Fibroblast of lung (primary cell): ENCODE results near the gene ASAP3. TPM values are rescaled to one million over a fixed set of nuclear protein-coding genes. Genes with fewer than 3 reads are reported as not detected.

Experiments used
- DNase-seq, 2 donors: peaks; one replicate each; pipeline versions ENCODE4 v3.0.0 to v3.0.0-alpha.2; 2010; ENCODE audit warnings: low read depth in 2 of 2
- H2AFZ ChIP-seq: 2 replicates; pipeline ENCODE4 v1.5.1; 2012; ENCODE audit warnings: low read length, control low read depth, inconsistent platforms
- H3K27ac ChIP-seq: 2 replicates; pipeline ENCODE4 v1.5.1; 2011; ENCODE audit warnings: low read length, control low read depth; ENCODE audit not compliant: insufficient read depth
- H3K27me3 ChIP-seq: 2 replicates; pipeline ENCODE4 v1.5.1; 2011; ENCODE audit warnings: mild to moderate bottlenecking, low read length; ENCODE audit not compliant: control insufficient read depth, insufficient read depth
- H3K36me3 ChIP-seq: 2 replicates; pipeline ENCODE4 v1.5.1; 2011; ENCODE audit warnings: low read length; ENCODE audit not compliant: control insufficient read depth, insufficient read depth
- H3K4me1 ChIP-seq: 2 replicates; pipeline ENCODE4 v1.5.1; 2011; ENCODE audit warnings: low read length; ENCODE audit not compliant: control insufficient read depth, insufficient read depth; ENCODE audit errors: extremely low read depth
- H3K4me2 ChIP-seq: 2 replicates; pipeline ENCODE4 v1.5.1; 2011; ENCODE audit warnings: low read length, control low read depth; ENCODE audit not compliant: insufficient read depth; ENCODE audit errors: extremely low read depth
- H3K4me3 ChIP-seq, 4 experiments: fragments of 200-600 bp in 1 of 4; sonication (generic) in 1 of 4; replicated peaks in 1 of 4; 2 replicates each; pipeline ENCODE4 v1.5.1; 2011 to 2016; ENCODE audit warnings: low read length in 4 of 4, low read depth in 3 of 4, mild to moderate bottlenecking in 3 of 4, control low read depth in 2 of 4, inconsistent platforms in 1 of 4, mixed read lengths in 1 of 4; ENCODE audit not compliant: insufficient read depth in 1 of 4; ENCODE audit errors: control extremely low read depth in 1 of 4
- H3K79me2 ChIP-seq: 2 replicates; pipeline ENCODE4 v1.5.1; 2012; ENCODE audit warnings: mild to moderate bottlenecking, low read length, inconsistent platforms; ENCODE audit not compliant: control insufficient read depth, insufficient read depth
- H3K9ac ChIP-seq: 2 replicates; pipeline ENCODE4 v1.5.1; 2011; ENCODE audit warnings: mild to moderate bottlenecking, low read length, control low read depth; ENCODE audit not compliant: insufficient read depth
- H3K9me3 ChIP-seq: 2 replicates; pipeline ENCODE4 v1.5.1; 2012; ENCODE audit warnings: low read depth, low read length; ENCODE audit not compliant: control insufficient read depth, insufficient read depth
- H4K20me1 ChIP-seq: 2 replicates; pipeline ENCODE4 v1.5.1; 2011; ENCODE audit warnings: low read length; ENCODE audit not compliant: control insufficient read depth, insufficient read depth; ENCODE audit errors: extremely low read depth
- EZH2 ChIP-seq: IDR thresholded peaks from 2 replicates; pipeline ENCODE4 v1.5.1; 2012; ENCODE audit warnings: low read length, control low read depth, mild to moderate bottlenecking; ENCODE audit errors: missing control alignments
- polyA plus RNA-seq, 2 donors: library from polyadenylated mRNA; depleted of rRNA in 1 of 2; stranded (reverse) in 1 of 2; unstranded in 1 of 2; fragments of >200 nt; gene quantifications; 2 replicates each; pipeline ENCODE4 v1.2.1, GENCODE V29; 2011 to 2012; ENCODE audit warnings: missing spikeins in 1 of 2
- total RNA-seq: library from RNA; depleted of rRNA; stranded (reverse); fragments of >200 nt; gene quantifications from 2 replicates; pipeline ENCODE4 v1.2.1, GENCODE V29; 2014
- TF ChIP-seq, protein P1 (sequence below), 2 donors: IDR thresholded peaks in 1 of 2; conservative IDR thresholded peaks in 1 of 2; 1 replicate in 1 of 2; 2 replicates in 1 of 2; pipeline ENCODE4 v1.5.1; 2011 to 2012; ENCODE audit warnings: low read length in 2 of 2, control low read depth in 1 of 2, inconsistent platforms in 1 of 2, low read depth in 1 of 2, mild to moderate bottlenecking in 1 of 2

ASAP3 gene
- total and polyA plus RNA-seq, 2 donors (not counting 1 experiment from before 2014, with no cell fraction given) = 14.2 to 73.2 TPM

DNA sequence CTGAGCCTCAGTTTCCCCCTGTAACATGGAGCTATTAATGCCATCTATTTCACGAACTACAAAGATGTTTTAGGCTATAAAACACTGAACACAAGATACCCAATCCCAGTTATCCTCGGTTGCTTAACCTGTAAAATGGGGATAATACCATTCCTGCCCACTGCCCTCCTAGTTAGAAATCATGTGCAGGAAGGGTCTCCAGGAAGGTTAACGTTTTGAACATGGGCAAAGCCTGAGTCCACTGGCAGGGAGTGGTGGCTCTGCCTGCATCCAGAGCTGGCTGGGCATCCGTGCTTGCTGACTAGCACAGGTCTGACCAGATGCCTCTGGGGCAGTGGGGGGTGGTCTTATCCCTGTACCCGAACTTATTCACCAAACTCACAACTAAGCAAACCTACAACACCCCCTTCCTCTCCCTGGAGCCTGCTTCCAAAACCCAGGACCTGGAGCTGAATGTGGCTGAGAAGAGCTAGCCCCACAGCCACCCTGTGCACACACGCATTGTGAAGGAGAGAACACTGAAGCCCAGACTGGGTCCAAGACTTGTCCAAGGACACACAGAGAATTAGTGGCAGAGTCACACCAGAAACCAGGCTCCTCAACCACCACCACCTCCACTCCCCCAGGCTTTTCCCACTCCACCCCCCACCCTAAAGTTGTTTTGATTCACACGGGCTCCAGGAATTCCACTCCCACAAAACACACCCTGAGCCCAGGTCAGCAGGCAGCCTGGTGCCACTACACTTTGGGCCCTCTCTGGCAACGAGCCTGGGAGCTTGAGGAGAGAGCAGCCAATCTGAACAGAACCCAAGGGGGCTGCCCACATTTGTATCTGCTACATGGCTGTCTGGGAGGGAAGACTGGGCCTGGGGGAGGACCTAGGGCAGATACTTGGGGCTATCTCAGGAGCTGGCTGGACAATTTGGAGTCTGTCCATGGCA lies 45.4 kb upstream of the ASAP3 start:
- Histone ChIP-seq H3K27me3 (no peaks in the 10 kb centered on the region), H3K36me3 (no peaks in the 10 kb centered on the region), H3K79me2 (no peaks in the 10 kb centered on the region), H4K20me1 (no peaks in the 10 kb centered on the region), H3K4me3 (peak overlapping the region in 2 of 4 experiments; percentile 60 to 65), H3K9me3 (no peaks in the 10 kb centered on the region), H3K27ac (no peak overlapping the region), H3K4me1 (peaks cover 14% of the 10 kb centered on the region), H2AFZ (no peak overlapping the region), H3K9ac (no peak overlapping the region), H3K4me2 (peak overlapping the region; percentile 91)
- TF ChIP-seq, protein P1, sequence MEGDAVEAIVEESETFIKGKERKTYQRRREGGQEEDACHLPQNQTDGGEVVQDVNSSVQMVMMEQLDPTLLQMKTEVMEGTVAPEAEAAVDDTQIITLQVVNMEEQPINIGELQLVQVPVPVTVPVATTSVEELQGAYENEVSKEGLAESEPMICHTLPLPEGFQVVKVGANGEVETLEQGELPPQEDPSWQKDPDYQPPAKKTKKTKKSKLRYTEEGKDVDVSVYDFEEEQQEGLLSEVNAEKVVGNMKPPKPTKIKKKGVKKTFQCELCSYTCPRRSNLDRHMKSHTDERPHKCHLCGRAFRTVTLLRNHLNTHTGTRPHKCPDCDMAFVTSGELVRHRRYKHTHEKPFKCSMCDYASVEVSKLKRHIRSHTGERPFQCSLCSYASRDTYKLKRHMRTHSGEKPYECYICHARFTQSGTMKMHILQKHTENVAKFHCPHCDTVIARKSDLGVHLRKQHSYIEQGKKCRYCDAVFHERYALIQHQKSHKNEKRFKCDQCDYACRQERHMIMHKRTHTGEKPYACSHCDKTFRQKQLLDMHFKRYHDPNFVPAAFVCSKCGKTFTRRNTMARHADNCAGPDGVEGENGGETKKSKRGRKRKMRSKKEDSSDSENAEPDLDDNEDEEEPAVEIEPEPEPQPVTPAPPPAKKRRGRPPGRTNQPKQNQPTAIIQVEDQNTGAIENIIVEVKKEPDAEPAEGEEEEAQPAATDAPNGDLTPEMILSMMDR (conservative IDR thresholded peaks at IDR 0.05 in 1 of 2, IDR thresholded peaks at IDR 0.05 in 1 of 2; ENCODE audit: low read depth in 1 of 2, low read length in 2 of 2) = no peak
- no peak for TF ChIP-seq EZH2
- no peak for DNase-seq

DNA sequence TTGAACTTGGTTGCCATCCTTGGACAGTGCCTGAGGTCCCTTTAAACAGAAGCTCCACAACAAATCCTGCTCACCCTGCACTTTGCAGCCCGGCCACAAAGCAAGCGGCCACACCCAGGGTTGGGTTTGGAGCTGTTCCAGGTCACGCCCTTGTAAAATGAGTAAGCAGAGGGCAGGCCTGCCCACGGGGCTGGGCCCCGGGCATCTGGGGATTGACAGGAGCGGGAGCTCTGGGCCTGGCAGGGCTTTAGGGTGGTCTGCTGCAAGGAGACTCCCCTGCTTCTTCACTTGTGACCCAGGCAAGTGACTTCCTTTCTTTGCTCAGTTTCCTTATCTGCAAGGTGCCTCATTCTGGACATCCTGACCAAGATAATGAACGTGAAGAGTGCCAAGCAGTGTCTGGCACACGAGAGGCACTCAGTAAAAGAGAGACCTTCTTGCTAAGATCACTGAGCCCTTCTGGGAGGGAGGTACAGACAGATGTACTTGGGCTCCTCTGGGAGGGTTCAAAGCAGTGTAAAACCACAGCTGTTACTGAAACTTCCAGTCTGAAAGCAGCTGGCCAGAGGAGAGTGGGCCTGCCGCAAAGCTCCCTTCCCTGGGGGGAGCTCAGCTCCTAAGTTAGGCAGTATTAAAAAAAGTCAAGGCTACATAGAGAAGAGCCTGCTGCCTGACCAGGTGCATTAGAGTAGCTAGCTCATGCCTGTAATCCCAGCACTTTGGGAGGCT lies 44.4 kb upstream of the ASAP3 start:
- peak overlapping the region; percentile 92 for H3K4me2 ChIP-seq
- H3K9ac ChIP-seq = no peak overlapping the region
- H3K36me3 ChIP-seq = no peaks in the 10 kb centered on the region
- H3K4me1 ChIP-seq = peaks cover 14% of the 10 kb centered on the region
- H3K4me3 ChIP-seq = peak overlapping the region in 2 of 4 experiments; percentile 16 to 36
- H3K27me3 ChIP-seq = no peaks in the 10 kb centered on the region
- H3K9me3 ChIP-seq = no peaks in the 10 kb centered on the region
- H3K27ac ChIP-seq = peak overlapping the region; percentile 53
- TF ChIP-seq, protein P1 (conservative IDR thresholded peaks at IDR 0.05 in 1 of 2, IDR thresholded peaks at IDR 0.05 in 1 of 2; ENCODE audit: low read depth in 1 of 2, low read length in 2 of 2) = no peak
- no peak for TF ChIP-seq EZH2
- H3K79me2 ChIP-seq = no peaks in the 10 kb centered on the region
- no peaks in the 10 kb centered on the region for H4K20me1 ChIP-seq
- H2AFZ ChIP-seq = peak overlapping the region; percentile 66
- DNase-seq = peak; percentile 69 to 86

- no peaks in the 10 kb centered on the region for H3K9me3 ChIP-seq
- no peaks in the 10 kb centered on the region for H3K36me3 ChIP-seq
- TF ChIP-seq, protein P1 (conservative IDR thresholded peaks at IDR 0.05 in 1 of 2, IDR thresholded peaks at IDR 0.05 in 1 of 2; ENCODE audit: low read depth in 1 of 2, low read length in 2 of 2) = no peak
- no peak for TF ChIP-seq EZH2
- H4K20me1 ChIP-seq = no peaks in the 10 kb centered on the region
- H3K4me1 ChIP-seq = peaks cover 14% of the 10 kb centered on the region
- H2AFZ ChIP-seq = peak overlapping the region; percentile 28
- H3K27ac ChIP-seq = no peak overlapping the region
- DNase-seq = no peak
- H3K4me2 ChIP-seq = peak overlapping the region; percentile 68
- no peaks in the 10 kb centered on the region for H3K79me2 ChIP-seq
- H3K27me3 ChIP-seq = no peaks in the 10 kb centered on the region
- no peak overlapping the region for H3K4me3 ChIP-seq
- H3K9ac ChIP-seq = no peak overlapping the region
Observed at GRCh38 chr1:23527900-23528249, 43.9 kb upstream of the ASAP3 start.
